NCI-H1436 (cell line): ENCODE data around the gene GNG12.
"Not testable (repeated sequence)": the region's sequence is repeated elsewhere in the genome, so short reads cannot be mapped to it uniquely, and the experiment has no call there.

ENCODE experiments used
- DNase-seq: peaks from one replicate; lab custom pipeline; 2025; lab: John Stamatoyannopoulos, UW

Gene GNG12

DNA sequence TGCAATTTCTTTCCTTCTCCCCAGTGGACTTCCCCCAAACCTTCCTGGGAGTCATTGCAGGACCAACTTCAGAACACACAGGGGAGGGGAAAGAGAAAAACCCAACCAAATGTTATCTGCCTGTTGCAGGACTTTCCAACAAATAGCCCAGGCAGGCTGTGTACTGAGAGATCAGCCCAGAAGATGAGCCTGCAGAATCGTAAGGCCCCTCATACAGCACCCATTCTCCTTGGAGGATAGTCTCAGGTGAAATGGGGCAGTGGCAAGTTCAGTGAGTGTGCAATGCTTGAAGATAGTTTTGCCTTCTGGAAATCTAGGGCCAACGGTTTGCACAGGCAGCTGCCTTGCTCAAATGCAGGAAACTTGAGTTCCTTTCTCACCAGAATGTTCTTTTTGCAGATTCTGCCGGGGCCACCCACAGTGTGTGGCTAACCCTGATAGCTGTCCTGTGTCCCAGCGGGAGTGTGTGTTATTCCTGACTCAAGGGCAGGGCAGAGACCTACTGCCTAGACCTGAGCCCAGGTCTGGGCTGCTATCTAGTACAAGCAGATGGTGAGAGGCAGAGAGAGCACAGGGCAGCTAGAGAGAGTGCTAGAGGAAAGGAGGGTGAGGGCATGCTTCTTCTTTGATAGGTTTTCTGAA, 99.5 kb downstream of the GNG12 start:
- no peak for DNase-seq

- no peak for DNase-seq
Observed at GRCh38 chr1:67732750-67733151, 100.5 kb downstream of the GNG12 start.

- no peak for DNase-seq
Observed at GRCh38 chr1:67731322-67731721, 101.9 kb downstream of the GNG12 start.

DNA sequence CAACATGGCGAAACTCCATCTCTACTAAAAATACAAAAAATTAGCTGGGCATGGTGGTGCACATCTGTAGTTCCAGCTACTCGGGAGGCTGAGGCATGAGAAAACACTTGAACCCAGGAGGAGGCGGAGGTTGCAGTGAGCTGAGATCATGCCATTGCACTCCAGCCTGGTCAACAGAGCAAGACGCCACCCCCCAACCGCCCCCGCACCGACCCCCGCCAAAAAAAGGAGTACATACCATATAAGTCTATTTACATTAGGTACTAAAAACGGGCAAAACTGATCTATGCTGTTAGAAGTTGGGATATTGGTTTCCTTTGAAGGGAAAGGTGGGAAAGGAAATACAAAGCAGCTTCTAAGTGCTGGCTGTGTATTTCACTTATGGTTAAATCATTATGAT, 103.0 kb downstream of the GNG12 start:
- not testable (repeated sequence) for DNase-seq

DNA sequence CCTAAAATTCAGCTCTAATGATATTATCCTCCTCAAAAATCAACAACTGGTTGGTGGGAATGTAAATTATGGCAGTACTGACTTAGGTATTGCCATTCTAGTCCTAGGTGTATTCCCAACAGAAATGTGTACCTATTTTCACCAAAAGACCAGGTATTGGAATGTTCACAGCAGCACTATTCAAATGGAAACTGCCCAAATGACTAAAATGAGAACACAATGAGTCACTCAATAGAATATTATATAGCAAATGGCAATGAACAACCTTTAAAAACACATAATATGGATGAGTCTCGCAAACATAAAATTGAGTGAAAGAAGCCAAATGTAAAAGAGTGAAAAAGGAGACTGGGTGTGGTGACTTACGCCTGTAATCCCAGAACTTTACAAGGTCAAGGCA, 103.4 kb downstream of the GNG12 start:
- DNase-seq, result no peak

- no peak for DNase-seq
Observed at GRCh38 chr1:67726224-67726623, 107.0 kb downstream of the GNG12 start.

DNA sequence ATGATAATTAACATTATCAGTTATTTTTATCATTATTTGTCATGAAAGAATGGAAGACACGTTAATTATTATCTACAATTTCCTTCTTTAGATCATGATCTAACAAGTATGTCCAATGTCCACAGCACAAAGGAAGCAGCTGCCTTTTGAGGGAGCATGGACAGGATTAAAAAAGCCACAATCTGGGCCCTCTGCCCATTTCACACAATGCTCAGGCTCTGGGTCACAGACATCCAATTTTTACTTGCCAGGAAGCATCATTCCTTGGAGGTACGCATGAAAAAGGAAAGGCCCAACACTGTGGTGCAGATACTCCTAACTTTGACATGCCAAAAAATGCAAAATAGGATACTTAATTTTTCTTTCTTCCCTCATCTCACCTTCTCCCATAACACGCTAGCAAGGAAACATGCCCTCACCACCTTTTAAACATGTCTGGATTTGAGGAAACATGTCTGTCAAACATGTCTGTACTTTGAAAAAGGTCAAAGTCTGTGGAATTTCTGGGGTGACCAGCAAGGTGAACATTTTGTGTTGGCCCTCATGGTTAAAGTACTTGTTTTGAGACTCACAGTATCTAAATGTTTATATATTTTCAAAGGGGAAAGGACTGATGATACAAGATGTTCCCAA, 108.2 kb downstream of the GNG12 start:
- DNase-seq, result no peak

DNA sequence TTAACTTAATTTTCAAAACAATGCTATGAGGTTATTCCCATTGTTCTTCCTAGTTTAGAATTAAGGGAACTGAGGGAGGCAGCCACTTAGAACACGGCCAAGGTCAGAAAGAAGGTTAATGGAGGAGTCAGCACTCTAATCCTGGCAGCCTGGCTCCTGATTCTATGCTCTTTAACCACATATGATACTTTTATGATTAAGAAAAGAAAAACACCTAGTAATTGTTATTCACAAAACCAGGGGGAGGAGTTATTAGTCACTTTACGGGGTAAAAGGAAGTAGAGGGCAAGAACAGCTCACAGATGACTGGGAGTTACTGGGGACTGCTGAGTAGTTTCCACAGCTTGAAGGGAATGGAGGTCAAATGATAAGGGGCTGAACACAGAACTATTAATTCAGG, 109.6 kb downstream of the GNG12 start:
- no peak for DNase-seq

DNA sequence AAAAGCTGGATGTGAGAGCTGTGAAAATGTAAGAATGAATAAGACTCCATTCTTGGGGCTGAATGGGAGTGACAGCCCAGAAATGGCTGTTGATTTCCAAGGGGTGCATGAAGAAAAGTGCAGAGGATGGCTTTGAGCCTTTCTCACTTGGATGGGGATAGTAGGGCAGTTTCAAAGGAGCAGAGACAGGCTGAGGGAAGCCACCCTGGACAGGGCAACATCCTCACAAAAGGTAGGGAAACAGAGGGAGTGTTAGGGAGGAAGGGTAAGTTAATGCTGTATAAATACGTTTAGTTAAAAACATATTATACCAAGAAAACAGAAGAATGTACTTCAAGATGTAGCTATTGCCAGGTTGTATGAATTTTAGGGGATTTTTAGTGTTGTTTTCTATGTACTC, 110.1 kb downstream of the GNG12 start:
- no peak for DNase-seq

DNA sequence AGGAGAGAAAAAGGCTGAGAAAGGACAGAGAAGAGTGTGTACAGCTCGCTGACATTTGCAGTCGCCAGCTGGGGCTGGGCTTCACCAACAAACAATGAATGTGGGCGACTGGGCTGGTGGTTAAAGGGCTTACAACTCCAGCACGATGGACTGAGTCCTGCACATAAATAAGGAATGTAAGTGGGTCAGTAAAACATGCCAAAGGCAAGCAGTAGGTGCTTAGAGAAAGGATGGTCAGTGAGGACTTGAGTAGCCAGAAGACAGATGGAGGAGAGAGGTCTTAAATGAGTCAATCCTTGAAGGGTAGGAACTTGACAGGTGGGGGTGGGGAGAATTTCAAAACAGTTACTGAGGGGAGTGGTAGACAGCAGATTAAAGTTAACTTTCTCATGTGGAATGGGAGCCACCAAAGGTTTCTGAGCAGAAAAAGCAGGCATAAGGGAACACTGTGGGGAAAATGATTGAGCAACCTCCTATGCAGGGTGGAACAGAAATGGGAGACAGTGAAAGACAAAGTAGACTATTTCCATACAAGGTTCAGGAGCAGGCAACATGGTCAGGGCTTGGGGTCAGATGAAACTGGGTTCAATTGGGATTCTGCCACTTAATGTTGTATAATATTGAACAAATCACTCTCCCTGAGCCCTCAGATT, 110.8 kb downstream of the GNG12 start:
- DNase-seq, result no peak

DNA sequence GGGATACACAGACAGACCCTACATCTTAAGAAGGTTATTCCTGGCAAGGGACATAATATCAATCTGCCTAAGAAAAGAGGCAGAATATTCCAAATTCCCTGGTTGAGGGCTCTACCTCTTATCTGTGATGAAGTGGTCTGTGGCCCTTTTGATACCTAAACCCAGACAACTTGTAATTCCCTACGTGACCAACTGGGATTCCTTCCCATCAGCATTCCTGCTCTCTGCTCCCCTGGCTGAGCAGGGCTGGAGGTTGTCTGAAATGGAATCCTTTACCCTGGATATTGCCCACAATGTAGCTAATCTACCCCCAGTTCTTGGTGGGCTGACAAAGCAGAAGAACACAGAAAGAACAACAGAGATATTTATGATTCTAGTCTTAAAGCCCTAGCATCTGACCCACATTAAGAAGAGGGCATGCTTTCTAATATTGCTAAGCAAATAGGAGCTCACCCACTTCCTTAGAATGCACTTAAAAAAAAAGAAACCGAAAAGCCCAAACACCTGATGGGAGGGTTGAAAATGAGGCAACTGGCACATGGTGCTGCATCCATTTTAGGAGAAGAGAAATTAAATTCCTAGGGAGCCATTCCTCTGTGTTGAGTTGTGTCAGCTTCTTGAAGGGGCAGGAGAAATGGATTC, 111.5 kb downstream of the GNG12 start:
- DNase-seq, result no peak

DNA sequence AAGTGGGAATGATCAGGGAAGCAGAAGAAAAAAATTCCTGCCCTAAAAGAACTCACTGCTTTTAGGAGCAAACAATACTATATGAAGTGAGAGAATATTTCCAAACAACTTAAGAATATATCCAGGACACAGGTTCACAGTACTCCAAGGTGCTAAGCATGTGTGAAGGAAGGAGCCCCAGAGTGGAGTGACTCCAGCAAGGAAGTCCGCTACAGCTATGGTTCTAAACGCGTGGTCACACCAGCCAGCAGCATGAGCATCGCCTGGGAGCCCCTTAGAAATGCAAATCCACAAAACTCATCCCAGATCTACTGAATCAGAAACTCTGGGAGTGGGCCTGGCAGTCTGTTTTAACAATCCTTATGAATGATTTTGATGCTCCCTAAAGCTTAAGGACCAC, 112.2 kb downstream of the GNG12 start:
- no peak for DNase-seq

- no peak for DNase-seq
Observed at GRCh38 chr1:67719329-67720196, 113.7 kb downstream of the GNG12 start.

DNA sequence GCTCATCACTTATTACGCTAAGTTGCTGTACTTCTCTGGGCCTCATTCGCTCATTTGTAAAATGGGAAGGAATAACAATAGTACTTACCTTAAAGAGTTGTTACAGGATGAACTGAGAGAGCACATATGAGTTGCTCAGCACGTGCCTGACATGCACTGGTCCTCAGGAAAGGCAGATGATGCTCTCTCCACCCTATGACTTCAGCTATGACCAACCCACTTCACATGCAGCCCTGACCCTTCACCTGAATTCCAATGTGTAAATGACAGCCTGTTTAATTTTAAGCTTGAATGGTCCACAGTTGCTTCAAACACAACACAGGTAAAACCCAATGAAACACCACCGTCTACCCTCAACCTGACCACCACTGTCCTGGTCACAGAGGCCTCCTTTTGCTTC, 115.4 kb downstream of the GNG12 start:
- no peak for DNase-seq

GRCh38 chr1:67716800-67717199, 116.5 kb downstream of the GNG12 start:
- no peak for DNase-seq

- no peak for DNase-seq
Observed at GRCh38 chr1:67715819-67716218, 117.4 kb downstream of the GNG12 start.

- DNase-seq, result peak; percentile 75
Observed at GRCh38 chr1:67713057-67713846, 120.0 kb downstream of the GNG12 start.

- no peak for DNase-seq
Observed at GRCh38 chr1:67711855-67712212, 121.4 kb downstream of the GNG12 start.

- DNase-seq, result no peak
Observed at GRCh38 chr1:67711158-67711854, 122.0 kb downstream of the GNG12 start.

- DNase-seq, result no peak
Observed at GRCh38 chr1:67710417-67710816, 122.8 kb downstream of the GNG12 start.

- no peak for DNase-seq
Observed at GRCh38 chr1:67708606-67709005, 124.7 kb downstream of the GNG12 start.
